ENCODE data around the gene ADCY6. TPM values are rescaled to one million over a fixed set of nuclear protein-coding genes. Genes with fewer than 3 reads are reported as not detected.

ADCY6 gene
- total RNA-seq, 1 experiment from 2014 or later = 31.1 TPM

GRCh38 chr12:48788524-48788853, 400 bp downstream of the ADCY6 start:
- no peak overlapping the region for H3K27ac ChIP-seq (ENCODE audit: insufficient read length, low read depth, low read length)

More at GRCh38 chr12:48788524-48788853, 400 bp downstream of the ADCY6 start:
- H3K9ac ChIP-seq (ENCODE audit: extremely low read depth, insufficient read length, low read length) = no peak overlapping the region
- Mint-ChIP-seq H3K27ac (peak overlapping the region in 1 of 3 experiments; percentile 61; a peak in 3 of 7 replicates), H3K4me3 (peak overlapping the region; percentile 90 to 97), H3K36me3 (ENCODE audit: insufficient read depth in 1 of 3, low read depth in 3 of 3) (peaks cover 0 to under 1% (median 0%) of the 10 kb centered on the region in 3 experiments; a peak in 1 of 7 replicates), H3K4me1 (peaks cover 25 to 36% of the 10 kb centered on the region in 2 experiments), H3K9me3 (no peaks in the 10 kb centered on the region), H3K27me3 (ENCODE audit: low read depth) (peaks cover 7% of the 10 kb centered on the region)
- no peak overlapping the region for H3K56ac ChIP-seq (ENCODE audit: insufficient read length, low read depth, low read length)
- H3K14ac ChIP-seq (ENCODE audit: insufficient read depth, low read length) = peak overlapping the region; percentile 18; the same call in 1 of the 2 replicates
- H3K4ac ChIP-seq (ENCODE audit: low read depth, low read length) = no peak overlapping the region
- no peak overlapping the region for H3T11ph ChIP-seq (ENCODE audit: low read length)
- peaks cover 6% of the 10 kb centered on the region for H3K23me2 ChIP-seq (ENCODE audit: insufficient read length, low read depth, low read length, poor library complexity, severe bottlenecking)
- H2BK15ac ChIP-seq (ENCODE audit: low read depth, low read length) = no peak overlapping the region
- H3K4me1 ChIP-seq (ENCODE audit: insufficient read depth, low read length) = no peaks in the 10 kb centered on the region
- DNase-seq = no peak
- no peak overlapping the region for H2BK5ac ChIP-seq (ENCODE audit: insufficient read length, low read length)
- H3K4me2 ChIP-seq (ENCODE audit: insufficient read depth, insufficient read length, low read length) = peak overlapping the region; percentile 49
- H4K5ac ChIP-seq (ENCODE audit: insufficient read length, low read depth, low read length) = no peak overlapping the region
- no peak overlapping the region for H2AK5ac ChIP-seq (ENCODE audit: insufficient read length, low read length)
- no peaks in the 10 kb centered on the region; the same call in 1 of the 2 replicates for H3K27me3 ChIP-seq (ENCODE audit: insufficient read depth, low read length)
- no peak overlapping the region for H4K91ac ChIP-seq (ENCODE audit: insufficient read length, low read depth, low read length)
- H2BK20ac ChIP-seq (ENCODE audit: low read depth, low read length, poor library complexity, severe bottlenecking) = no peak overlapping the region
- H3K79me1 ChIP-seq (ENCODE audit: insufficient read depth, low read depth, low read length, poor library complexity, severe bottlenecking) = no peaks in the 10 kb centered on the region
- H4K8ac ChIP-seq (replicated peaks; ENCODE audit: insufficient read length, low read depth, low read length) = no peak overlapping the region
- H3K79me2 ChIP-seq (ENCODE audit: insufficient read depth, low read length) = no peaks in the 10 kb centered on the region
- H4K20me1 ChIP-seq (ENCODE audit: control insufficient read depth, insufficient read depth, insufficient read length) = no peaks in the 10 kb centered on the region
- H2BK120ac ChIP-seq (ENCODE audit: low read depth, low read length, poor library complexity, severe bottlenecking) = no peak overlapping the region
- no peaks in the 10 kb centered on the region for H3K9me3 ChIP-seq (ENCODE audit: control insufficient read depth, low read depth, low read length)
- TF ChIP-seq CTCF (conservative IDR thresholded peaks at IDR 0.05) = no peak
- no peak overlapping the region for H2BK12ac ChIP-seq (ENCODE audit: insufficient read length, low read depth, low read length)
- H3K23ac ChIP-seq (ENCODE audit: insufficient read length, low read depth, low read length) = no peak overlapping the region
- no CpG with 5 or more reads among the region's 25 CpGs for WGBS (ENCODE audit: extremely low coverage, insufficient read length, low lambda C conversion rate)
- H2AFZ ChIP-seq (ENCODE audit: low read length) = no peak overlapping the region
- H3K18ac ChIP-seq (ENCODE audit: insufficient read length, low read depth, low read length) = no peak overlapping the region
